ENCODE results near the gene FBXW7.

FBXW7 gene

DNA sequence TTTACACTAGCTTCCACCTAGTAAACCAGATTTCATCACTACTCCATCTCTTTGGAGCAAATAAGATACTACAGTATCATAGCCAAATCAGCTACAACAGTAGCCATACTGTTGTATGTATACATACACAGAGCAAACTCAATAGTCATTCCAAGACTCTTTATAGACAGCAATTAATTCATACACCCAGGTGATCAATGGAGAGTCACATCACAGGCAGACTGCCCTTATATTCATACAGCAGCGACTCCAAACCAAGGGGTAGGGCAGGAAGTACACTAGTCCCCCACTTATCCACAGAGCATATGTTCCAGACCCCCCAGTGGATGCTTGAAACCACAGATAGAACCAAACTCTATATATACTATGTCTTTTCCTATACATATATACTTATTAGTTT lies 76.6 kb downstream of the FBXW7 start:
- H3K4me1 ChIP-seq (ENCODE audit: insufficient read depth, poor library complexity, severe bottlenecking), result peaks cover 25% of the 10 kb centered on the region
- no peaks in the 10 kb centered on the region for H3K27me3 ChIP-seq (ENCODE audit: insufficient read depth, poor library complexity, severe bottlenecking)
- no peak overlapping the region for H3K4me3 ChIP-seq (ENCODE audit: severe bottlenecking)
- DNase-seq (ENCODE audit: low spot score), result no peak
- H3K36me3 ChIP-seq (ENCODE audit: low read depth), result no peaks in the 10 kb centered on the region
- no peak for ATAC-seq (ENCODE audit: low read depth)
- TF ChIP-seq, protein P1, sequence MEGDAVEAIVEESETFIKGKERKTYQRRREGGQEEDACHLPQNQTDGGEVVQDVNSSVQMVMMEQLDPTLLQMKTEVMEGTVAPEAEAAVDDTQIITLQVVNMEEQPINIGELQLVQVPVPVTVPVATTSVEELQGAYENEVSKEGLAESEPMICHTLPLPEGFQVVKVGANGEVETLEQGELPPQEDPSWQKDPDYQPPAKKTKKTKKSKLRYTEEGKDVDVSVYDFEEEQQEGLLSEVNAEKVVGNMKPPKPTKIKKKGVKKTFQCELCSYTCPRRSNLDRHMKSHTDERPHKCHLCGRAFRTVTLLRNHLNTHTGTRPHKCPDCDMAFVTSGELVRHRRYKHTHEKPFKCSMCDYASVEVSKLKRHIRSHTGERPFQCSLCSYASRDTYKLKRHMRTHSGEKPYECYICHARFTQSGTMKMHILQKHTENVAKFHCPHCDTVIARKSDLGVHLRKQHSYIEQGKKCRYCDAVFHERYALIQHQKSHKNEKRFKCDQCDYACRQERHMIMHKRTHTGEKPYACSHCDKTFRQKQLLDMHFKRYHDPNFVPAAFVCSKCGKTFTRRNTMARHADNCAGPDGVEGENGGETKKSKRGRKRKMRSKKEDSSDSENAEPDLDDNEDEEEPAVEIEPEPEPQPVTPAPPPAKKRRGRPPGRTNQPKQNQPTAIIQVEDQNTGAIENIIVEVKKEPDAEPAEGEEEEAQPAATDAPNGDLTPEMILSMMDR (IDR thresholded peaks at IDR 0.05; ENCODE audit: poor library complexity, severe bottlenecking), result no peak
- no peak overlapping the region for H3K27ac ChIP-seq (ENCODE audit: poor library complexity, severe bottlenecking)
- H3K9me3 ChIP-seq (ENCODE audit: severe bottlenecking), result no peaks in the 10 kb centered on the region

DNA sequence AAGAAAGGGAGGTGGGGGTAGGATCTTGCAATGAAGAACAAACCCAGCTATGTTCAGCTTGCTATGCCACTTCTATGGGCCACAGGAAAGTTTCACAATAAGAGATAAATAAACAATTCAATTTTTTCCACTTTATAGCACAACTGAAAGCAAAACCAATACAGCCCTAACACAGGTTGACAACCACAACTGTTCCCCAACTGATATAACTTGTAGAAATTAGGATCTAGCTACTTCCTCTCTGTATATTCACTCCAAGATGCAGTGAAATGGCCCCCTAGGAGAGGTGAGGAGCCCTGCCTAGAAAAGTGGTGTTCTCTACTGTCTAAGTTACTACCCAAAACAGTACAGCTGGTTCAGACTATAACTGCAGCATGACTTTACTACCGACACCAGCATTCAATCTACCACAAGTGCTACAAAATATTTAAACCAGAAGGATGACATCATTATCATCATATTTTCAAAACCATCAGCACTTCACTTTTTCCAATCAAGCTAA lies 77.0 kb downstream of the FBXW7 start:
- DNase-seq (ENCODE audit: low spot score) (no peak), ATAC-seq (ENCODE audit: low read depth) (no peak)
- no peak overlapping the region for H3K4me3 ChIP-seq (ENCODE audit: severe bottlenecking)
- H3K27me3 ChIP-seq (ENCODE audit: insufficient read depth, poor library complexity, severe bottlenecking), result no peaks in the 10 kb centered on the region
- no peaks in the 10 kb centered on the region for H3K9me3 ChIP-seq (ENCODE audit: severe bottlenecking)
- TF ChIP-seq, protein P1 (IDR thresholded peaks at IDR 0.05; ENCODE audit: poor library complexity, severe bottlenecking), result no peak
- H3K4me1 ChIP-seq (ENCODE audit: insufficient read depth, poor library complexity, severe bottlenecking), result peaks cover 25% of the 10 kb centered on the region
- H3K36me3 ChIP-seq (ENCODE audit: low read depth), result no peaks in the 10 kb centered on the region
- H3K27ac ChIP-seq (ENCODE audit: poor library complexity, severe bottlenecking), result no peak overlapping the region

DNA sequence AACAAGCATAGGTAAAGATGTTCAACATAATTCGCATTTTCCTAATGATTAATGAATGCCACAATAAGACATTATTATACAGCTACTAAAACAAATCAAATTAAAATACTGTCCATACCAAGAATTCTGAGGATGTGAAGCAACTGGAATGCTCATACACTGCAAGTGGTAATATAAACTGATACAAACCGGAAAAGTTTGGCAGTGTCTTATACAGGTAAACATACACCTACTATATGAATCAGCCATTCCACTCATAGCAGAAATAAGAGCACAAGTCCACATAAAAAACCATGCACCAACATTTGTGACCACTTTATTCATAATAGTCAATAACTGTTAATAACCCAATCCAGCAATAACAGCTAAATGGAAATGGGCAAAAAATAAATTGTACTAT lies 79.3 kb downstream of the FBXW7 start:
- DNase-seq (ENCODE audit: low spot score) (no peak), ATAC-seq (ENCODE audit: low read depth) (peak; percentile 94)
- Histone ChIP-seq H3K36me3 (ENCODE audit: low read depth) (no peaks in the 10 kb centered on the region), H3K27ac (ENCODE audit: poor library complexity, severe bottlenecking) (peak overlapping the region; percentile 37), H3K9me3 (ENCODE audit: severe bottlenecking) (no peaks in the 10 kb centered on the region), H3K4me1 (ENCODE audit: insufficient read depth, poor library complexity, severe bottlenecking) (peaks cover 19% of the 10 kb centered on the region), H3K4me3 (ENCODE audit: severe bottlenecking) (no peak overlapping the region), H3K27me3 (ENCODE audit: insufficient read depth, poor library complexity, severe bottlenecking) (no peaks in the 10 kb centered on the region)
- TF ChIP-seq, protein P1 (IDR thresholded peaks at IDR 0.05; ENCODE audit: poor library complexity, severe bottlenecking), result no peak

DNA sequence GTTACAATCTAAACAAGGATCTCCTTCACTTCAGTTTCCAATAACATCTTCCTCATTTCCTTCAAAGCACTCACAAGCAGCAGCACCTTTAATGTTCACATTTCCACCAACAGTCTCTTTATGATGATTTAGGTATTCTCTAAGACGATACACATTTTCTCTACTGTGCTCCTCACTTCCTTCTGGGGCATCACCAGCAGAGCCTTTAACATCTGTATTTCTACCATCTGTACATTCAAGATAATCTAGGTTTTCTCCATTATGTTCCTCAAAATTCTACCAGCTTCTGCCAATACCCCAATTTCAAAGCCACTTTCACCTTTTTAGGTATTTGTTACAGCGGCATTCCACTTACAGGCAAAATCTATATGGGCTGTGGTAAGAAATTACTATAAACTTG lies 80.6 kb downstream of the FBXW7 start:
- Histone ChIP-seq H3K27me3 (ENCODE audit: insufficient read depth, poor library complexity, severe bottlenecking) (no peaks in the 10 kb centered on the region), H3K27ac (ENCODE audit: poor library complexity, severe bottlenecking) (no peak overlapping the region), H3K9me3 (ENCODE audit: severe bottlenecking) (no peaks in the 10 kb centered on the region), H3K4me3 (ENCODE audit: severe bottlenecking) (no peak overlapping the region), H3K4me1 (ENCODE audit: insufficient read depth, poor library complexity, severe bottlenecking) (peaks cover 11% of the 10 kb centered on the region), H3K36me3 (ENCODE audit: low read depth) (no peaks in the 10 kb centered on the region; the same call in 1 of the 2 replicates)
- ATAC-seq (ENCODE audit: low read depth) (no peak), DNase-seq (ENCODE audit: low spot score) (no peak)
- TF ChIP-seq, protein P1 (IDR thresholded peaks at IDR 0.05; ENCODE audit: poor library complexity, severe bottlenecking), result no peak

DNA sequence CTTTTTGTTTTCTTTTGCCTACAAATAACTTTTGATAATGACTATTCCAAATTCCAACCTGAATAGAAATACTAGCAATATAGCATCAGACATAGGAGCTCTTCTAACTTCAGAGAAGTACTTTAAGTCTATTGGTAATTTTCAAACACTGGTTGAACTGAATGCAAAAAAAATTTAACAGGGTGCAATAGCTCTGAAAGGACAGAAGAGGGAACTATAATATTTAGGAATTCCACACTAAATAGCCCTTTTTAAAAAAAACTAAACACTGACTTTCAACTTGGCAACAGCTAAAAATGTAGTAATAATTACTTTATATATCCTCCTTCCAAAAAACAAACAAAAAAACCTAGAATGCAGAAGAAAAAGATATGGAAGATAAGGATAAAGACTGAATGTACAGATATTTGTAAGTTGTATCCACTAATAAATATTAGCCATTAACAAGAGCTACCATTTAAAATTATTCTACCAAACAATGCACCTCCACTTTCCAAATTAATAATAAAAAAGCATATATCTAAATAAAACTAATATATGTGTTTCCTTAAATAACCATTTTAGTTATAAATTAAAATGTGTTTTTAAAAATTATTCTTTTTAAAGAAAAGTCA lies 81.4 kb downstream of the FBXW7 start:
- H3K27me3 ChIP-seq (ENCODE audit: insufficient read depth, poor library complexity, severe bottlenecking), result no peaks in the 10 kb centered on the region
- peaks cover 11% of the 10 kb centered on the region for H3K4me1 ChIP-seq (ENCODE audit: insufficient read depth, poor library complexity, severe bottlenecking)
- no peak for ATAC-seq (ENCODE audit: low read depth)
- peaks cover 3% of the 10 kb centered on the region; the same call in 1 of the 2 replicates for H3K36me3 ChIP-seq (ENCODE audit: low read depth)
- no peak for DNase-seq (ENCODE audit: low spot score)
- H3K27ac ChIP-seq (ENCODE audit: poor library complexity, severe bottlenecking), result no peak overlapping the region
- H3K4me3 ChIP-seq (ENCODE audit: severe bottlenecking), result no peak overlapping the region
- TF ChIP-seq, protein P1 (IDR thresholded peaks at IDR 0.05; ENCODE audit: poor library complexity, severe bottlenecking), result peak; percentile 83
- no peaks in the 10 kb centered on the region for H3K9me3 ChIP-seq (ENCODE audit: severe bottlenecking)

Measured in RWPE2 (cell line).